Prostate gland (tissue), 2 donors: ENCODE results near the gene ST7. TPM values are rescaled to one million over a fixed set of nuclear protein-coding genes. Genes with fewer than 3 reads are reported as not detected.
A peak's percentile ranks its signal among the peaks of the same experiment; 100 is the strongest.

Source experiments
- DNase-seq: peaks from one replicate; pipeline ENCODE4 v3.0.0-alpha.2; 2019; ENCODE audit warnings: low spot score
- H3K27ac ChIP-seq, 2 donors: fragments of 200-600 bp; sonication (generic); 2 replicates each; pipeline ENCODE4 v1.5.1; 2017 to 2019
- H3K27me3 ChIP-seq: fragments of 200-600 bp; sonication (generic); replicated peaks from 2 replicates; pipeline ENCODE4 v1.5.1; 2019; ENCODE audit not compliant: insufficient read depth
- H3K36me3 ChIP-seq, 2 donors: fragments of 200-600 bp; sonication (generic); 1 replicate in 1 of 2; 2 replicates in 1 of 2; pipeline versions ENCODE4 v1.5.1 to v1.8.1; 2017 to 2019
- H3K4me1 ChIP-seq: fragments of 200-600 bp; sonication (generic); replicated peaks from 2 replicates; pipeline ENCODE4 v1.5.1; 2019
- H3K4me3 ChIP-seq, 2 donors: fragments of 200-600 bp; sonication (generic); 2 replicates each; pipeline ENCODE4 v1.5.1; 2017 to 2019
- H3K9me3 ChIP-seq: fragments of 200-600 bp; sonication (generic); 2 replicates; pipeline ENCODE4 v1.5.1; 2017
- POLR2A ChIP-seq: fragments of 450-650 bp; IDR thresholded peaks from one replicate; pipeline ENCODE4 v1.6.1; 2016; ENCODE audit warnings: antibody characterized with exemption, mild to moderate bottlenecking
- POLR2AphosphoS5 ChIP-seq: sonication (generic); formaldehyde crosslinking; IDR thresholded peaks from one replicate; pipeline ENCODE4 v1.6.1; 2017; ENCODE audit warnings: antibody characterized with exemption
- WGBS: methylation state at CpG from one replicate; pipeline ENCODE4 v1.1.5; 2018; 5-methylcytosine and 5-hydroxymethylcytosine counted together
- intact Hi-C: fragments of 100-400 bp; cut with DNase I; formaldehyde crosslinking; loops from one replicate; pipeline ENCODE4 v1.14.2; 2022
- total RNA-seq, 2 donors: library from RNA; depleted of rRNA; stranded (reverse); fragments of >200 nt; gene quantifications; one replicate each; pipeline ENCODE4 v1.1.0, GENCODE V29; 2016
- TF ChIP-seq, protein P1 (sequence below), 4 experiments: fragments of 200-600 bp in 2 of 4; fragments of 450-650 bp in 2 of 4; sonication (generic) in 2 of 4; IDR thresholded peaks; 1 replicate in 3 of 4; 2 replicates in 1 of 4; pipeline ENCODE4 v1.5.1; 2016 to 2019; ENCODE audit warnings: antibody characterized with exemption in 4 of 4, mild to moderate bottlenecking in 2 of 4, moderate library complexity in 2 of 4

The ST7 gene
- total RNA-seq, 2 donors from 2014 or later = 18.7 to 27.5 TPM

DNA sequence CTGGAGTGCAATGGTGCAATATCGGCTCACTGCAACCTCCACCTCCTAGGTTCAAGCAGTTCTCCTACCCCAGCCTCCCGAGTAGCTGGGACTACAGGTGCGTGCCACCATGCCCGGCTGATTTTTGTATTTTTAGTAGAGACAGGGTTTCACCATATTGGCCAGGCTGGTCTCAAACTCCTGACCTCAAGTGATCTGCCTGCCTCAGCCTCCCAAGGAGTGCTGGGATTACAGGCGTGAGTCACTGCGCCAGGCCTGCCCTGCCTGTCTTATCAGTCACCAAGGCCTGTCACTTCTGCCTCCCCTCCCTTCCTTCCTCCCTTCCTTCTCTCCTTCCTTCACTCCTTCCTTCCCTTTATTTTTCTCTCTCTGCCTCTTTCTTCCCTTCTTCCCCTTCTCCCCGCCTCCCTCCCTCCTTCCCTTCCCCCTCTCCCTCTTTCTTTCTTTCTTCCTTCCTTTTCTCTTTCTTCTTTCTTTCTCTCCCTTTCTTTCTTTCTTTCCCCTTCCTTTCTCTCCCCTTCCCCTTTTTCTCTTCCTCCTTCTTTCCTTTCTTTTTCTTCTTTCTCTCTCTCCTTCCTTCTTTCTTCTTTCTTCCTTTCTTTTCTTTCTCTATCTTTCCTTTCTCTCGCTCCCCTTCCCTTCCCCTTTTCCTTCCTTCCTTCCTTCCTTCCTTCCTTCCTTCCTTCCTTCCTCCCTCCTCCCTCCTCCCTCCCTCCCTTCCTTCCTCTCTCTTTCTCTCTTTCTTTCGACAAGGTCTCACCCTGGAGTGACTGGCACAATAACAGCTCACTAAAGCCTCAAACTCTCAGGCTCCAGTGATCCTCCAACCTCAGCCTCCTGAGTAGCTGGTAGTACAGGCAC is 3.1 kb upstream of the ST7 start:
- no peak for TF ChIP-seq POLR2AphosphoS5
- TF ChIP-seq POLR2A = no peak
- TF ChIP-seq, protein P1, sequence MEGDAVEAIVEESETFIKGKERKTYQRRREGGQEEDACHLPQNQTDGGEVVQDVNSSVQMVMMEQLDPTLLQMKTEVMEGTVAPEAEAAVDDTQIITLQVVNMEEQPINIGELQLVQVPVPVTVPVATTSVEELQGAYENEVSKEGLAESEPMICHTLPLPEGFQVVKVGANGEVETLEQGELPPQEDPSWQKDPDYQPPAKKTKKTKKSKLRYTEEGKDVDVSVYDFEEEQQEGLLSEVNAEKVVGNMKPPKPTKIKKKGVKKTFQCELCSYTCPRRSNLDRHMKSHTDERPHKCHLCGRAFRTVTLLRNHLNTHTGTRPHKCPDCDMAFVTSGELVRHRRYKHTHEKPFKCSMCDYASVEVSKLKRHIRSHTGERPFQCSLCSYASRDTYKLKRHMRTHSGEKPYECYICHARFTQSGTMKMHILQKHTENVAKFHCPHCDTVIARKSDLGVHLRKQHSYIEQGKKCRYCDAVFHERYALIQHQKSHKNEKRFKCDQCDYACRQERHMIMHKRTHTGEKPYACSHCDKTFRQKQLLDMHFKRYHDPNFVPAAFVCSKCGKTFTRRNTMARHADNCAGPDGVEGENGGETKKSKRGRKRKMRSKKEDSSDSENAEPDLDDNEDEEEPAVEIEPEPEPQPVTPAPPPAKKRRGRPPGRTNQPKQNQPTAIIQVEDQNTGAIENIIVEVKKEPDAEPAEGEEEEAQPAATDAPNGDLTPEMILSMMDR (IDR thresholded peaks at IDR 0.05) = no peak
- no peak for DNase-seq
- Histone ChIP-seq H3K4me3 (no peak overlapping the region), H3K27me3 (no peaks in the 10 kb centered on the region), H3K27ac (no peak overlapping the region), H3K4me1 (peaks cover 4% of the 10 kb centered on the region), H3K36me3 (no peaks in the 10 kb centered on the region), H3K9me3 (no peaks in the 10 kb centered on the region)
- intact Hi-C loops = no loop called here
- WGBS = 94% methylated on average over 9 of the region's 9 CpGs

DNA sequence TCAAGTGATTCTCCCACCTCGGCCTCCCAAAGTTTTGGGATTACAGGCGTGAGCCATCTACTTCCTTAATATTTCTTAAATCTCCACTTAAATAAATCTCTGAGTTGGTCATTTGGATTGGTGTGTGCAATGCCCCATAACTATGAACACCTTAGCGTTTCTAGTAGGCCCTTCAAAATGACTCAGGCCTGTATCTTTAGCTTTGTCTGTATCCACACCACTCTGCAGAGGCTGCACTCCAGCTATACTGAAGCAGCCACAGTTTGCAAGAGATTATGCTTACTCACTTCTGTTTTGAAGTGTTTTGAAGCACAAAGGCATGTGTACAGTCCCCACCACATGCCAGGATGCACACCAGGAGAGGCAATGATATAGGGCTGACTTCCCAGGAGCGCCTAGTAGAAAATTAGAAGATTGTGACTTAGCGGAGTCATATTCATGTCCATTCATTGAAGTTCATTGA is 2.4 kb upstream of the ST7 start:
- 98% methylated on average over 5 of the region's 5 CpGs for WGBS
- peaks cover 4% of the 10 kb centered on the region for H3K4me1 ChIP-seq
- no peaks in the 10 kb centered on the region for H3K27me3 ChIP-seq
- TF ChIP-seq POLR2A = no peak
- H3K4me3 ChIP-seq = no peak overlapping the region
- H3K9me3 ChIP-seq = no peaks in the 10 kb centered on the region
- no peak overlapping the region for H3K27ac ChIP-seq
- H3K36me3 ChIP-seq = no peaks in the 10 kb centered on the region
- no peak for DNase-seq
- intact Hi-C loops = no loop called here

DNA sequence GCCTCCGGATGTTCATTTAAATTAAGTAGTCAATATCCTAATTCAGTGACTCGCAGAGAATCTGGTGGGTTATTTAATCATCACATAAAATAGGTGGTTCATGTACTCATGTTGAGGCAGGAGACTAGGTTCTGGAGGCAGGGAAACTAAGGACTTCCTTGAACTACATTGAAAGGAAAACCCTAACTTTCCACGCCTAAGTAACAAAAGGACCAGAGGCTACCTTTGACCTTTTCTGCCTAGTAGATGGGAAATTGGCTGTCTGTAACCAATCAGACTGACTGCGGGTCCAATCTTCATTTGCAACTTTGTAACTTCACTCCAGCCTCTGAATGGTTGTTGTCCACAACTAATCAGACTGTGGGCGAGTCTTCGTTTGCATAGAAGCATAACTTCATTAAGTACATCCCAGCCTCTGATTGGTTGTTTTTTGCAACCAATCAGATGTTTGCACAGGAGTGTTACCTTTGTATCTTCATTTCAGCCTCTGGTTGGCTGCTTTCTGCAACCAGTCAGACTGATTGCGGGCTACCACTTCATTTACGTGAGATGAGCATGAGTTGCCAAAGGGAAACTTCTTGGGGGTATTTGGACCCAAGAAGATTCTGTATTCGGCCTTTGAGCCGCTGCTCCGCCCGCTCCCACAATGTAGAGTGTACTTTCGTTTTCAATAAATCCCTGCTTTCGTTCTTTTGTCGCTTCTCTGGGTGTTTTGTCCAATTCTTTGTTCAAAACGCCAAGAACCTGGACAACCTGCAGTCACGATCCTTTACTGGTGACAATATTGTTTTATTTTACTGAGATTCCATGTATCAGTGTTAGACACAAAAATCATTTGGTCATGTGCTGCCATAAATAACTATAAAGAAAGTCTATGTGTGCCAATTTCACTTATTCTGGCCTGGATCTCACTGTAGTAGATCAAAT is 1.7 kb upstream of the ST7 start:
- TF ChIP-seq POLR2A (no peak), POLR2AphosphoS5 (no peak)
- TF ChIP-seq, protein P1 (IDR thresholded peaks at IDR 0.05) = no peak
- Histone ChIP-seq H3K9me3 (no peaks in the 10 kb centered on the region), H3K4me3 (no peak overlapping the region), H3K36me3 (no peaks in the 10 kb centered on the region), H3K27me3 (no peaks in the 10 kb centered on the region), H3K4me1 (peaks cover 4% of the 10 kb centered on the region), H3K27ac (no peak overlapping the region)
- 94% methylated on average over 17 of the region's 17 CpGs for WGBS
- no peak for DNase-seq
- intact Hi-C loops = no loop called here

DNA sequence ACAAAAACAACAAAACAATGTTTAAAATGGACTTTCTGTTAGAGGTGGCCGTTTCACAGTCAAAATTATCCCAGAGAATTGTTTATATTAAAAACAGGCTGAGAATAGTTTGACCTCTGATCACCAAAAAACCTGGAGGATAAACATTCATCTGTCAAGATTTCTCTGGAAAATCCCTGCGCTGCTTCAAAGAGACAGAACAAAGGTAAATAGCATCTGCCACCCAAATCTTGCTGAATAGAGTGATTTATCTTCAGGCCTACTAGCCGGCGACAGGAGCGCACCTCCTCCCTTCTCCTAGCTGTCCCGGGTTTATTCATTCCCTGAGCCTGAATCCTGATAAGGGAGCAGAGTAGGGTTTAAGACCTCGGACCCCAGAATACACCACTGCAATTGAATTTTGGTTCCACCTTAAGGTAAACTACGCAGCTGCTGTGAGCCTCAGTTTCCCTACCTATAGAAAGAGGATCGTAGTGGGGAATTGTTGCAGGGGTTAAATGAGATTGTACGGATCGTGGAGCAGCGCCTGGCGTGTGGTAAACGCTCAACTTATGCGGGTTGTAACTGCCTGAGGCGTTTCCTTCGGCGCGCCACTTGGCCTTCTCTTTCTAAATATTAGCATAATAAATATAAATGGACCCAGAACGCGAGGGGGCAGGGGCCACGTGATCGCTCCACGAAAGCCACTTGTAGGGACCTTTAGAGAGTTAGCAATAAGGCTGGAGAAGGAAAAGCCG is 498 bp upstream of the ST7 start:
- no peaks in the 10 kb centered on the region for H3K36me3 ChIP-seq
- TF ChIP-seq, protein P1 (IDR thresholded peaks at IDR 0.05) = no peak
- TF ChIP-seq POLR2A = no peak
- TF ChIP-seq POLR2AphosphoS5 = no peak
- DNase-seq = peak; percentile 9
- 2% methylated on average over 25 of the region's 25 CpGs for WGBS
- H3K4me3 ChIP-seq = peak overlapping the region; percentile 93 to 97
- H3K4me1 ChIP-seq = peaks cover 4% of the 10 kb centered on the region
- H3K9me3 ChIP-seq = no peaks in the 10 kb centered on the region
- intact Hi-C loops = no loop called here
- H3K27ac ChIP-seq = peak overlapping the region; percentile 97 to 98
- H3K27me3 ChIP-seq = no peaks in the 10 kb centered on the region
